NCI-H460 (cell line): ENCODE measurements around the gene ABITRAM. TPM values are rescaled to one million over a fixed set of nuclear protein-coding genes. Genes with fewer than 3 reads are reported as not detected.
A peak's percentile ranks its signal among the peaks of the same experiment; 100 is the strongest.
"Not testable (repeated sequence)": the region's sequence is repeated elsewhere in the genome, so short reads cannot be mapped to it uniquely, and the experiment has no call there.

ENCODE experiments used
- DNase-seq: peaks from one replicate; pipeline ENCODE4 v3.0.0-alpha.2; 2016; ENCODE audit warnings: low read depth; ENCODE audit errors: extremely low read depth
- polyA plus RNA-seq: library from polyadenylated mRNA; depleted of rRNA; stranded (reverse); fragments of >200 nt; gene quantifications from 2 replicates; pipeline ENCODE4 v1.2.3, GENCODE V29; 2014; cell fraction: nucleus; rRNA removed
- total RNA-seq: library from RNA; depleted of rRNA; stranded (reverse); fragments of >200 nt; shearing (Covaris generic); gene quantifications from 2 replicates; pipeline ENCODE4 v1.2.3, GENCODE V29; 2014; rRNA removed

The ABITRAM gene, protein sequence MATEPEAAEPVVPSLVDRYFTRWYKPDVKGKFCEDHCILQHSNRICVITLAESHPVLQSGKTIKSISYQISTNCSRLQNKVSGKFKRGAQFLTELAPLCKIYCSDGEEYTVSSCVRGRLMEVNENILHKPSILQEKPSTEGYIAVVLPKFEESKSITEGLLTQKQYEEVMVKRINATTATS
- total RNA-seq: 18.0 and 23.3 TPM in 2 replicates
- 20.8 and 27.4 TPM in 2 replicates for polyA plus RNA-seq

DNA sequence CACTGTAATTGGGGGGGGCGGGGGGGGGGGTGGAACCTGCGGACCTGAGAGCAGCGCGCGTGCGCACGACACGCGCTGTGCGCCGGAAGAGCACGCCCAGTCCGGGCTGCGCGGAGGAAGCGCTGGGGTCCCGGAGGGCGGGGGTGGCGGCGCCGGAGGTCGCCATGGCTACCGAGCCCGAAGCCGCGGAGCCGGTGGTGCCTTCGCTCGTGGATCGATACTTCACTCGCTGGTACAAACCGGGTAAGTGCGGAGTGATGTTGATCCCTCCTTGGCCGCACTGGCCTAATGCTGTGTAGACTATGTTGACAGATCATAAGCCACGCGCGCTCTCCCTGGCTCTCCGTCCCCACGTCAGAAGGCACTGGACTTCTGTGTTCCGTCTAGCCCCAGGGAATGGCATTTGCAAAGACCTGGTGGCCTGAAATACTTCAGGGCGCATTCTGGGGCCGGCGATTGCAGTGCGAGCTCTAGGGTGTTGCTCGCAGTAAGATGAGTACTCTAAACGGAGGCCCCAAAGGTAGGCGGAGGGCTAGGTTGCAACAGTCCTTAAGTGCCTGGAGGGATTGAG lies at the start of gene ABITRAM:
ABITRAM (plus strand) TSS at position 78 of the 571 bp plus-strand sequence; CDS start at position 165, 87 bp downstream.
- DNase-seq: peak; percentile 74

- no peak for DNase-seq
Observed at GRCh38 chr9:108884701-108885100, 49.5 kb upstream of the ABITRAM start.

DNA sequence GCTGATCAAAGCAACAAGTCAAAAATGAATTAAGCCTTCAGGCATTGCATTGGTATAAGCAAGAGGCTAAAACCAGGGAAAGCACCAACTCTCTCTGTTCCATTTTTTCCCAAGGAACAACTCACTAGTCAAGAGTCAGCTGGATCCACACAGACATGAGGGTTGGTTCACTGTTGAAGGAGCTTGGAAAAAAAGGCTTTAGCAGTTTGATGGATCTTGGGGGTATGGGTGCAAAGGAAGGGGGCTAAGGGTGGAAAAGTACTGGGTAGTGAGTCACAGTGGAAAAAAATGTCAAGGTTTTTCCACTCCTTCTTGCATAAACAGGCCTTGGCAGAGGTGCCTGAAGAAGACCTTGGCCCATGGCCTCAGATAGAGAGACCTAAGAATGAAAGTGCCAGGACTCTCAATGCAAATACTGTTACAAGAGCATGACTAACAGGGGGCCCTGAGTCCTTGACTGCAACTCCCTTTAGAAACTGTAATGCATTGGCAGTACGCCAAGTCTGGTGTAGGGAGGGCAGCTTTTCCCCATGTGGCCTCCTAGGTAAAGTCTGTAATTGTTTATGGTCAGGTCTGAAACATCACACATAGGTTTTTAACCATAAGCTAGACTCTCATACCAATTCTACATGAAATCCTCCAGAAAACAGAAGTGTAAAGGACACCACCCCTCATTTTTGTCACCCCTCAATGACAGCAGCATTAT lies 48.4 kb upstream of the ABITRAM start:
- DNase-seq: no peak

GRCh38 chr9:108886594-108887271 lies 47.5 kb upstream of the ABITRAM start:
- not testable (repeated sequence) for DNase-seq

DNA sequence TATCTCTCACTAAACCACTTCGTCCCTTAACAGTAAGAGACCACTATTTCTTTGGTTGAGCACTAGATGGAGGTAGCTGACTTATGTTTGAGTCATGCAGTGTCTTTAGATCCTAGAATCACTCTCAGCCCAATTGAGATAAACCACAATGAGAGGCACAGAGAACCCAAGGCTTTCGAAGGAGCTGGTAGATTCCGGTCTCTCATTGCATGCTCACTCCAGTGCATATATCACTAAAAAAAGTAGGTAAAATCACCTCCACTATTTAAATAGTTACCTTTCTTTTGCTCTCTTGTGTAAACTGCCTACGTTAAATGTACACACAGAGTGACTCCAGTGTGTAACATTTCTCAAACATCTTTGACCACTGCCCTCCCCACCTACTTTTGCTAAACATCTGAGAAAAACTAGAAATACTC lies 44.5 kb upstream of the ABITRAM start:
- no peak for DNase-seq

DNA sequence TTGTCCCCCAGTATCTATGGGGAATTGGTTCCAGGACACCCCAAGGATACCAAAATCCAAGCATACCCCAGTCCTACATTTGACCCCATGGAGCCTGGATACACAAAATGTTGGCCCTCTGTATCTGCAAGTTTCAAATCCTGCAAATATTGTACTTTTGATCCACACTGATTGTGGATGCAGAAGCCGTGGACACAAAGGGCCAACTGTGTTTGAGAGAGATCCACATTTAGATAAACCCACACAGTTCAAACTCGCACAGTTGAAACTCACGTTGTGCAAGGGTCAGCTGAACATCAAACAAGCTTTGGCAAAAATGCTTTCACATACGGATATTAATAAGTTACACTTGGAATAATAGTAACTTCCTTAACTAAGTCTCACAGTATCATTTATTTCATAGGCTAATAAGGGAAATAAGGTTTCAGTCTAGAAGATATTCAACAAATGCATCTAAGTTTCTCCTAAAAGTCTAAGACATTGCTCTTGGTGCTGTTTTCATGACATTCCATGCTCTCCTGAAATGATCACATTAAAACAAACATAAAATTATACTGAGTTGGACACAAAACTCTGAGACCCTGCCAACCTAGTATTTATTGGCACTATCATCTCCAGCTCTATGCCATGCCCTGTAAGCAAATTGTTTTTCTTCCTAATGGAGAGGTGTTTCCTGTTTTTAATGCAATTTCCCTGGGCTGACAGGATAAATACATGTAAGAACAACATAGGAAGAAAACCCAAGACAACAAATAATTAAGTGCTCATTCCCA lies 39.8 kb upstream of the ABITRAM start:
- DNase-seq: no peak

GRCh38 chr9:108897324-108898096 lies 36.7 kb upstream of the ABITRAM start:
- no peak for DNase-seq

- DNase-seq: not testable (repeated sequence)
Observed at GRCh38 chr9:108899023-108899695, 35.0 kb upstream of the ABITRAM start.

GRCh38 chr9:108900176-108900575 lies 34.0 kb upstream of the ABITRAM start:
- DNase-seq: no peak

DNA sequence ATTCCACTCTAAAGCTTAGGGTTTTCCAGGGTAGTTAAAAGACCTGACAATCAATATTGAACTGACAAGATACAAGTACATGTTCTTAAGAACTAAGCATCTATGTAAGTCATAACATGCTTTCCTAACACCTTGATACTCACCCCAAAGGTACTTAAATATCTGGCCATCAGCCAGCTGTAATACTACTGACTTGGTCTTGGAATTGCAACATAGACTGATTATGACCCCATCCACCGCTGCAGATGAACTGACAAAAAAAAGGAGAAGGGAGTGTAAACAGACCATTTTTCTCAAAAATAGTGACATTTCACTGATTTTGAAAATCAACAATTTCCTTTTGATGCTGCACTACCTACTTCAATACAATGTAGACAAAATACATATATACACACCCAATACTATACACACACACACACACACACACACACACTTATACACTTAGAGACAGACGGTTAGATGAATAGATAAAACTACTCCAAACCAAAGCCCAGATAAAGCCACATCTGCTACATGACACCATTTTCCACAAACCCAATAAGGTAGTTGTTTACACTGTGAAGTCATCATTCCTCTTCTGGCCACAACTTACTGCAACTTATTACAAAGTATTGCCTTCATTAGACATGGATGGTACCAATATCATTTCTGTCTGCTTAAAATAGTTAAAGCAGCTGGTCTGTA lies 30.6 kb upstream of the ABITRAM start:
- no peak for DNase-seq

GRCh38 chr9:108904161-108904560 lies 30.0 kb upstream of the ABITRAM start:
- no peak for DNase-seq

DNA sequence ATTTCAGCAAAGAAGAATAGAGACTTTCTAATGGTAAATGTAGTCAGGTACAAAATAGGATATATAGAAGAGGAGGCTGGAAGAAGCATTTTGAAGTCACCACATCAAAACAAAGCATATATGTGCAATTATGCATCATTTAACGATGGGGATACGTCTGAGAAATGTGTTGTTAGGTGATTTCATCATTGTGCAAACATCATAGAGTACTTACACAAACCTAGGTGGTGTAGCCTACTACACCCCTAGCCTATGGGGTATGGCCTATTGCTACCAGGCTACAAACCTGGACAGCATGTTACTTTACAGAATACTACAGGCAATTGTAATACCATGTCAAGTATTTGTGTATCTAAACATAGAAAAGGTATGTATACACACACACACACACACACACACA lies 28.7 kb upstream of the ABITRAM start:
- DNase-seq: no peak

GRCh38 chr9:108910402-108910801 lies 23.8 kb upstream of the ABITRAM start:
- no peak for DNase-seq

GRCh38 chr9:108910914-108911313 lies 23.3 kb upstream of the ABITRAM start:
- no peak for DNase-seq

GRCh38 chr9:108911820-108912219 lies 22.4 kb upstream of the ABITRAM start:
- DNase-seq: no peak

DNA sequence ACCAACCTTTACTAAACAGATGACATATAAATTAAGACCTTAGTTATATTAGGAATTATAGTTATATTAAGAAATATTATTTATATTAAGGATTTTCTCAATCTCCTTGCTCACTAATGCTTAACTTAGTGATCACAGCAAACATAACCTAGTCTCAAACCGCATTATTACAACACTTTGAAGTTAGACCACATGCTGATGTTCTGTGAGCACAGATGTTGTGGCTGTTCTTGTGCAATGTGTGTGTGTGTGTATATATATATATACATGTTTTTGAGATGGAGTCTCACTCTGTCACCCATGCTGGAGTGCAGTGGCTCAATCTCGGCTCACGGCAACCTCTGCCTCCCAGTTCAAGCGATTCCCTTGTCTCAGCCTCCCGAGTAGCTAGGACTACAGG lies 20.8 kb upstream of the ABITRAM start:
- DNase-seq: no peak

GRCh38 chr9:108919517-108919916 lies 14.7 kb upstream of the ABITRAM start:
- no peak for DNase-seq

DNA sequence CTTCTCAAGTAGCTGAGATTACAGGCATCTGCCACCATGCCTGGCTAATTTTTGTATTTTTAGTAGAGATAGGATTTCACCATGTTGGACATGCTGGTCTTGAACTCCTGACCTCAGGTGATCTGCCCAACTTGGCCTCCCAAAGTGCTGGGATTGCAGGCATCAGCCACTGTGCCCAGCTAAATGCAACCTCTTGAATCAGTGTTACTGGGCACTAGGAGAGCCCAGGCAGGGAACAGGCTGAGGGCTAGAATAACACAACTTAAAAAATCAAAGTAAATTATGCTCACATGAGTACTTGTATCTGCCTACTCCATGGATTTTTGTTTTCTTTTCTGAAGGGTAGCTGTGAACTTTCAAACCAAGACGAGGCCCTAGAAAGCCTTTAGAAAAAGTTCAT lies 13.8 kb upstream of the ABITRAM start:
- DNase-seq: not testable (repeated sequence)

DNA sequence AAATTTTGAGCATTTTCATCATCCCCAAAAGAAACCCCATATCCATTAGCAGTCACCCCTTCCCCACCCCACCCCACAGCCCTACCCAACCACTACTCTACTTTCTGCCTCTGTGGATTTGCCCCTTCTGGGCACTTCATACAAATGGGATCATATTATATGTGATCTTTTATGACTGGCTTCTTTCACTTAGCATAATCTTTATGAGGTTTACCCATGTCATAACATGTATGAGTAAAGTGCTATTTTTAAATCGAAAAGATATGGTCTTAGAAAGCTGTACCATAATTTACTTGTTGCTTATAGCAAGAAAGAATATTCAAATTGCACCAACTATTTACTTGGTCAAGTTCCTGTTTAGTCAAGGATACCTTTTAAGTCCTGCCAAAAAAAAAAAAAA lies 13.0 kb upstream of the ABITRAM start:
- no peak for DNase-seq
